Measurements from ENCODE around the gene BCAR3.

The BCAR3 gene

GRCh38 chr1:93671099-93671621 is 10.5 kb downstream of the BCAR3 start:
- H4K20me1 ChIP-seq (ENCODE audit: low read depth, low read length), result no peaks in the 10 kb centered on the region
- H3K79me2 ChIP-seq (ENCODE audit: insufficient read depth, low read length), result no peaks in the 10 kb centered on the region
- TF ChIP-seq CTCF (IDR thresholded peaks at IDR 0.05; ENCODE audit: insufficient read depth, low read length, poor library complexity, severe bottlenecking), result no peak
- no peak for TF ChIP-seq EZH2phosphoT487 (conservative IDR thresholded peaks at IDR 0.05; ENCODE audit: low read length)
- no peaks in the 10 kb centered on the region for H3K36me3 ChIP-seq (ENCODE audit: low read length)
- no peak overlapping the region for H3K9ac ChIP-seq (ENCODE audit: low read length)
- H3K4me3 ChIP-seq (ENCODE audit: insufficient read depth, low read length, poor library complexity, severe bottlenecking), result no peak overlapping the region
- H3K9me2 ChIP-seq (replicated peaks; ENCODE audit: insufficient read depth, low read length), result no peaks in the 10 kb centered on the region
- H3K9me3 ChIP-seq (ENCODE audit: insufficient read depth, low read length), result no peaks in the 10 kb centered on the region
- no peak overlapping the region for H3K27ac ChIP-seq (ENCODE audit: low read depth, low read length)
- no peaks in the 10 kb centered on the region for H3K27me3 ChIP-seq (ENCODE audit: low read length)
- no peak overlapping the region for H2AFZ ChIP-seq (ENCODE audit: low read depth, low read length, severe bottlenecking)
- H3F3A ChIP-seq (ENCODE audit: insufficient read depth), result no peaks in the 10 kb centered on the region
- H3K4me2 ChIP-seq (ENCODE audit: low read depth, low read length, poor library complexity, severe bottlenecking), result no peak overlapping the region

- H3F3A ChIP-seq (ENCODE audit: insufficient read depth), result no peaks in the 10 kb centered on the region
- no peak overlapping the region for H2AFZ ChIP-seq (ENCODE audit: low read depth, low read length, severe bottlenecking)
- no peaks in the 10 kb centered on the region for H3K36me3 ChIP-seq (ENCODE audit: low read length)
- H3K9me2 ChIP-seq (replicated peaks; ENCODE audit: insufficient read depth, low read length), result no peaks in the 10 kb centered on the region
- no peaks in the 10 kb centered on the region for H3K27me3 ChIP-seq (ENCODE audit: low read length)
- no peaks in the 10 kb centered on the region for H3K79me2 ChIP-seq (ENCODE audit: insufficient read depth, low read length)
- H3K9me3 ChIP-seq (ENCODE audit: insufficient read depth, low read length), result no peaks in the 10 kb centered on the region
- H3K9ac ChIP-seq (ENCODE audit: low read length), result no peak overlapping the region
- H3K4me2 ChIP-seq (ENCODE audit: low read depth, low read length, poor library complexity, severe bottlenecking), result no peak overlapping the region
- TF ChIP-seq EZH2phosphoT487 (conservative IDR thresholded peaks at IDR 0.05; ENCODE audit: low read length), result no peak
- no peak for TF ChIP-seq CTCF (IDR thresholded peaks at IDR 0.05; ENCODE audit: insufficient read depth, low read length, poor library complexity, severe bottlenecking)
- no peak overlapping the region for H3K4me3 ChIP-seq (ENCODE audit: insufficient read depth, low read length, poor library complexity, severe bottlenecking)
- H4K20me1 ChIP-seq (ENCODE audit: low read depth, low read length), result no peaks in the 10 kb centered on the region
- no peak overlapping the region for H3K27ac ChIP-seq (ENCODE audit: low read depth, low read length)
These were observed 11.5 kb downstream of the BCAR3 start for GRCh38 chr1:93670141-93670540.

GRCh38 chr1:93669369-93669768 is 12.3 kb downstream of the BCAR3 start:
- Histone ChIP-seq H4K20me1 (ENCODE audit: low read depth, low read length) (no peaks in the 10 kb centered on the region), H3K27ac (ENCODE audit: low read depth, low read length) (no peak overlapping the region), H3F3A (ENCODE audit: insufficient read depth) (no peaks in the 10 kb centered on the region), H3K79me2 (ENCODE audit: insufficient read depth, low read length) (no peaks in the 10 kb centered on the region), H3K4me3 (ENCODE audit: insufficient read depth, low read length, poor library complexity, severe bottlenecking) (no peak overlapping the region), H3K27me3 (ENCODE audit: low read length) (no peaks in the 10 kb centered on the region), H2AFZ (ENCODE audit: low read depth, low read length, severe bottlenecking) (no peak overlapping the region), H3K36me3 (ENCODE audit: low read length) (no peaks in the 10 kb centered on the region), H3K4me2 (ENCODE audit: low read depth, low read length, poor library complexity, severe bottlenecking) (no peak overlapping the region), H3K9ac (ENCODE audit: low read length) (no peak overlapping the region), H3K9me3 (ENCODE audit: insufficient read depth, low read length) (no peaks in the 10 kb centered on the region), H3K9me2 (replicated peaks; ENCODE audit: insufficient read depth, low read length) (no peaks in the 10 kb centered on the region)
- TF ChIP-seq EZH2phosphoT487 (conservative IDR thresholded peaks at IDR 0.05; ENCODE audit: low read length) (no peak), CTCF (IDR thresholded peaks at IDR 0.05; ENCODE audit: insufficient read depth, low read length, poor library complexity, severe bottlenecking) (no peak)

All from SU-DHL-6 (cell line).